H1 (cell line): ENCODE results near the gene KLF16. TPM values are rescaled to one million over a fixed set of nuclear protein-coding genes. Genes with fewer than 3 reads are reported as not detected.

ENCODE experiments used
- CHD1 ChIP-seq: IDR thresholded peaks from 2 replicates; pipeline ENCODE4 v1.6.1; 2012; ENCODE audit warnings: low read depth, low read length, improper control_type of control experiment
- MAFK ChIP-seq: IDR thresholded peaks from 2 replicates; pipeline ENCODE4 v1.6.1; 2012; ENCODE audit warnings: low read depth, mild to moderate bottlenecking, improper control_type of control experiment, low read length
- NANOG ChIP-seq: IDR thresholded peaks from 2 replicates; pipeline ENCODE4 v1.6.1; 2011; ENCODE audit warnings: low read length, low read depth, mild to moderate bottlenecking, inconsistent platforms; ENCODE audit not compliant: insufficient read depth, poor library complexity, severe bottlenecking
- POLR2AphosphoS5 ChIP-seq: IDR thresholded peaks from 2 replicates; pipeline ENCODE4 v1.6.1; 2011; ENCODE audit warnings: low read depth, low read length
- RNF2 ChIP-seq: fragments of 200-900, 300-1000 bp; sonication (generic); IDR thresholded peaks from 2 replicates; pipeline ENCODE4 v1.7.1; 2016; ENCODE audit warnings: borderline replicate concordance, low read depth, mild to moderate bottlenecking, antibody characterized with exemption, low read length; ENCODE audit not compliant: poor library complexity, severe bottlenecking; ENCODE audit errors: missing control alignments
- polyA plus RNA-seq, 7 experiments: library from polyadenylated mRNA; depleted of rRNA in 3 of 7; stranded (reverse) in 5 of 7; unstranded in 2 of 7; fragments of >200 nt in 5 of 7; fragments of 200-250 nt in 2 of 7; gene quantifications; 1 replicate in 5 of 7; 2 replicates in 1 of 7; 4 replicates in 1 of 7; pipeline versions ENCODE4 v1.2.1 to v1.2.3, GENCODE V29; 2011 to 2013; ENCODE audit warnings: missing spikeins in 2 of 7, mixed read lengths in 2 of 7
- total RNA-seq: library from RNA; stranded (reverse); fragmentation: NEBNext Ultra II Directional; extraction: Animal tissue kit (Norgen Biotek cat#: 25700); gene quantifications from 2 replicates; pipeline ENCODE4 v1.2.1, GENCODE V29; 2021
- TF ChIP-seq, protein P1 (sequence below): fragments of 300-600 bp; sonication (generic); IDR thresholded peaks from 2 replicates; pipeline ENCODE4 v1.7.1; 2012; ENCODE audit warnings: low read length, moderate library complexity, mild to moderate bottlenecking, inconsistent platforms; ENCODE audit not compliant: insufficient replicate concordance
- TF ChIP-seq, protein P2 (sequence below), 3 experiments: IDR thresholded peaks; 1 replicate in 2 of 3; 2 replicates in 1 of 3; pipeline versions ENCODE4 v1.5.1 to v1.6.1; 2011; ENCODE audit warnings: low read length in 3 of 3, mild to moderate bottlenecking in 3 of 3, inconsistent platforms in 2 of 3, low read depth in 1 of 3, moderate library complexity in 1 of 3; ENCODE audit not compliant: insufficient read depth in 1 of 3; ENCODE audit errors: control extremely low read depth in 1 of 3

The KLF16 gene
- total and polyA plus RNA-seq, 2 of the 8 experiments (the other 6 are each of a cell fraction or from before 2014, with no cell fraction given): 14.3 to 45.9 TPM

DNA sequence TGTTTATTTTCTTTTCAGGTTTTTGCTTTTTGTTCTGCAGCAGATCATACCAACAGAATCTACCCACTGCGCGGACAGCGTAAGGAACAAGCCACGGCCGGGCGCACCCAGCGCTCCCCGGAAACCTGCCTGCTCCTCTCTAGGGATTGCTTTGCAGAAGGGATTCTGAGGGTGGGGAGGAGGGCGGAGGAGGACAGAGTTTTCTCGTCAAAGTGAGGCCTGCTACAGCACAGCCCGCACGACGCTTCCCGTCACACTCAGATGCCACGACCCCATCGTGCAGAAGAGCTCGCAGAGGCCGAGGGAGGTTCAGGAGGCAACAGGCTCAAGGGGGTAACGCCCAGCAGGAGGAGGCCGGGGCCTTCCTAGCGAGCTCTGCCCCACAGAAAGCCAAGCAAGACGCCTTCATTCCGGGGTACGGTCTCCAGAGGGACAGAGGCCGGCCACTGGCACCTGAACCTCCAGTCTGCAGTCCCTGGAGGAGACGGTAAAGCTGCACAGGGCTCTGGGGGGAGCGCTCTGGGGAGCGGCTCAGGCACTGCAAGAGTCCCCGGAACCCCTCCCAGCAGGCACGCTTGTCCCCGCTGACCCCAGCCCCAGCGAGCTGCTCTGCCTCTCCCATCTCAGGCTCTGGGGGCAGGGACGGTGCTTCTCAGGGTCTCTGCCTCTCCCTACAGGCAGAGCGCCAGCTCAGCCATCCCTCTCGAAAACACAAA, 22.0 kb downstream of the KLF16 start (continued):
- TF ChIP-seq, protein P1, sequence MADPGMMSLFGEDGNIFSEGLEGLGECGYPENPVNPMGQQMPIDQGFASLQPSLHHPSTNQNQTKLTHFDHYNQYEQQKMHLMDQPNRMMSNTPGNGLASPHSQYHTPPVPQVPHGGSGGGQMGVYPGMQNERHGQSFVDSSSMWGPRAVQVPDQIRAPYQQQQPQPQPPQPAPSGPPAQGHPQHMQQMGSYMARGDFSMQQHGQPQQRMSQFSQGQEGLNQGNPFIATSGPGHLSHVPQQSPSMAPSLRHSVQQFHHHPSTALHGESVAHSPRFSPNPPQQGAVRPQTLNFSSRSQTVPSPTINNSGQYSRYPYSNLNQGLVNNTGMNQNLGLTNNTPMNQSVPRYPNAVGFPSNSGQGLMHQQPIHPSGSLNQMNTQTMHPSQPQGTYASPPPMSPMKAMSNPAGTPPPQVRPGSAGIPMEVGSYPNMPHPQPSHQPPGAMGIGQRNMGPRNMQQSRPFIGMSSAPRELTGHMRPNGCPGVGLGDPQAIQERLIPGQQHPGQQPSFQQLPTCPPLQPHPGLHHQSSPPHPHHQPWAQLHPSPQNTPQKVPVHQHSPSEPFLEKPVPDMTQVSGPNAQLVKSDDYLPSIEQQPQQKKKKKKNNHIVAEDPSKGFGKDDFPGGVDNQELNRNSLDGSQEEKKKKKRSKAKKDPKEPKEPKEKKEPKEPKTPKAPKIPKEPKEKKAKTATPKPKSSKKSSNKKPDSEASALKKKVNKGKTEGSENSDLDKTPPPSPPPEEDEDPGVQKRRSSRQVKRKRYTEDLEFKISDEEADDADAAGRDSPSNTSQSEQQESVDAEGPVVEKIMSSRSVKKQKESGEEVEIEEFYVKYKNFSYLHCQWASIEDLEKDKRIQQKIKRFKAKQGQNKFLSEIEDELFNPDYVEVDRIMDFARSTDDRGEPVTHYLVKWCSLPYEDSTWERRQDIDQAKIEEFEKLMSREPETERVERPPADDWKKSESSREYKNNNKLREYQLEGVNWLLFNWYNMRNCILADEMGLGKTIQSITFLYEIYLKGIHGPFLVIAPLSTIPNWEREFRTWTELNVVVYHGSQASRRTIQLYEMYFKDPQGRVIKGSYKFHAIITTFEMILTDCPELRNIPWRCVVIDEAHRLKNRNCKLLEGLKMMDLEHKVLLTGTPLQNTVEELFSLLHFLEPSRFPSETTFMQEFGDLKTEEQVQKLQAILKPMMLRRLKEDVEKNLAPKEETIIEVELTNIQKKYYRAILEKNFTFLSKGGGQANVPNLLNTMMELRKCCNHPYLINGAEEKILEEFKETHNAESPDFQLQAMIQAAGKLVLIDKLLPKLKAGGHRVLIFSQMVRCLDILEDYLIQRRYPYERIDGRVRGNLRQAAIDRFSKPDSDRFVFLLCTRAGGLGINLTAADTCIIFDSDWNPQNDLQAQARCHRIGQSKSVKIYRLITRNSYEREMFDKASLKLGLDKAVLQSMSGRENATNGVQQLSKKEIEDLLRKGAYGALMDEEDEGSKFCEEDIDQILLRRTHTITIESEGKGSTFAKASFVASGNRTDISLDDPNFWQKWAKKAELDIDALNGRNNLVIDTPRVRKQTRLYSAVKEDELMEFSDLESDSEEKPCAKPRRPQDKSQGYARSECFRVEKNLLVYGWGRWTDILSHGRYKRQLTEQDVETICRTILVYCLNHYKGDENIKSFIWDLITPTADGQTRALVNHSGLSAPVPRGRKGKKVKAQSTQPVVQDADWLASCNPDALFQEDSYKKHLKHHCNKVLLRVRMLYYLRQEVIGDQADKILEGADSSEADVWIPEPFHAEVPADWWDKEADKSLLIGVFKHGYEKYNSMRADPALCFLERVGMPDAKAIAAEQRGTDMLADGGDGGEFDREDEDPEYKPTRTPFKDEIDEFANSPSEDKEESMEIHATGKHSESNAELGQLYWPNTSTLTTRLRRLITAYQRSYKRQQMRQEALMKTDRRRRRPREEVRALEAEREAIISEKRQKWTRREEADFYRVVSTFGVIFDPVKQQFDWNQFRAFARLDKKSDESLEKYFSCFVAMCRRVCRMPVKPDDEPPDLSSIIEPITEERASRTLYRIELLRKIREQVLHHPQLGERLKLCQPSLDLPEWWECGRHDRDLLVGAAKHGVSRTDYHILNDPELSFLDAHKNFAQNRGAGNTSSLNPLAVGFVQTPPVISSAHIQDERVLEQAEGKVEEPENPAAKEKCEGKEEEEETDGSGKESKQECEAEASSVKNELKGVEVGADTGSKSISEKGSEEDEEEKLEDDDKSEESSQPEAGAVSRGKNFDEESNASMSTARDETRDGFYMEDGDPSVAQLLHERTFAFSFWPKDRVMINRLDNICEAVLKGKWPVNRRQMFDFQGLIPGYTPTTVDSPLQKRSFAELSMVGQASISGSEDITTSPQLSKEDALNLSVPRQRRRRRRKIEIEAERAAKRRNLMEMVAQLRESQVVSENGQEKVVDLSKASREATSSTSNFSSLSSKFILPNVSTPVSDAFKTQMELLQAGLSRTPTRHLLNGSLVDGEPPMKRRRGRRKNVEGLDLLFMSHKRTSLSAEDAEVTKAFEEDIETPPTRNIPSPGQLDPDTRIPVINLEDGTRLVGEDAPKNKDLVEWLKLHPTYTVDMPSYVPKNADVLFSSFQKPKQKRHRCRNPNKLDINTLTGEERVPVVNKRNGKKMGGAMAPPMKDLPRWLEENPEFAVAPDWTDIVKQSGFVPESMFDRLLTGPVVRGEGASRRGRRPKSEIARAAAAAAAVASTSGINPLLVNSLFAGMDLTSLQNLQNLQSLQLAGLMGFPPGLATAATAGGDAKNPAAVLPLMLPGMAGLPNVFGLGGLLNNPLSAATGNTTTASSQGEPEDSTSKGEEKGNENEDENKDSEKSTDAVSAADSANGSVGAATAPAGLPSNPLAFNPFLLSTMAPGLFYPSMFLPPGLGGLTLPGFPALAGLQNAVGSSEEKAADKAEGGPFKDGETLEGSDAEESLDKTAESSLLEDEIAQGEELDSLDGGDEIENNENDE: no peak
- TF ChIP-seq MAFK (no peak), POLR2AphosphoS5 (no peak), NANOG (no peak), RNF2 (no peak), CHD1 (no peak)
- TF ChIP-seq, protein P2, sequence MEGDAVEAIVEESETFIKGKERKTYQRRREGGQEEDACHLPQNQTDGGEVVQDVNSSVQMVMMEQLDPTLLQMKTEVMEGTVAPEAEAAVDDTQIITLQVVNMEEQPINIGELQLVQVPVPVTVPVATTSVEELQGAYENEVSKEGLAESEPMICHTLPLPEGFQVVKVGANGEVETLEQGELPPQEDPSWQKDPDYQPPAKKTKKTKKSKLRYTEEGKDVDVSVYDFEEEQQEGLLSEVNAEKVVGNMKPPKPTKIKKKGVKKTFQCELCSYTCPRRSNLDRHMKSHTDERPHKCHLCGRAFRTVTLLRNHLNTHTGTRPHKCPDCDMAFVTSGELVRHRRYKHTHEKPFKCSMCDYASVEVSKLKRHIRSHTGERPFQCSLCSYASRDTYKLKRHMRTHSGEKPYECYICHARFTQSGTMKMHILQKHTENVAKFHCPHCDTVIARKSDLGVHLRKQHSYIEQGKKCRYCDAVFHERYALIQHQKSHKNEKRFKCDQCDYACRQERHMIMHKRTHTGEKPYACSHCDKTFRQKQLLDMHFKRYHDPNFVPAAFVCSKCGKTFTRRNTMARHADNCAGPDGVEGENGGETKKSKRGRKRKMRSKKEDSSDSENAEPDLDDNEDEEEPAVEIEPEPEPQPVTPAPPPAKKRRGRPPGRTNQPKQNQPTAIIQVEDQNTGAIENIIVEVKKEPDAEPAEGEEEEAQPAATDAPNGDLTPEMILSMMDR (IDR thresholded peaks at IDR 0.05; ENCODE audit: control extremely low read depth in 1 of 3, insufficient read depth in 1 of 3, low read depth in 1 of 3, low read length in 3 of 3): no peak
